Effector CD4-positive, alpha-beta T cell (primary cell): ENCODE measurements around the gene EMILIN3.
"Not testable (repeated sequence)": the region's sequence is repeated elsewhere in the genome, so short reads cannot be mapped to it uniquely, and the experiment has no call there.

Experiments used
- DNase-seq: peaks from one replicate; pipeline ENCODE4 v3.0.0-alpha.2; 2020

Gene EMILIN3

DNA sequence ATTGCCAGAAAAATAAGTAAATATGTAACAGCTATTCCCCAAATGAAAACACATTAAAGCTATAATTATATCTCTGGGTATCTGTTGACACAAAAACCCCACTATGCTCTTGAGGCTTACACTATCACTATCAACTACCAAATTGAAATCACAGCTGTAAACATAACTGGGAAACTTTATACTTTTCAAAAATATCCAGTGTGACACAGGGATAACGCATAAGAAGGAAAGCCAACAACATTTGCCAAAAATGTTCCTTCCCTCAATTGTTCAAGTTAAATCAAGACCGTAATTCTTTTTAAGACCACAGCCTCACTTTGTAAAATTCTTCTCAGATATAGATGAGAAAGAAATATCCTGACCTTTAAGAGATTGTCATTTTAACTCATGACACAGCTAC is 52.2 kb downstream of the EMILIN3 start:
- DNase-seq: no peak

DNA sequence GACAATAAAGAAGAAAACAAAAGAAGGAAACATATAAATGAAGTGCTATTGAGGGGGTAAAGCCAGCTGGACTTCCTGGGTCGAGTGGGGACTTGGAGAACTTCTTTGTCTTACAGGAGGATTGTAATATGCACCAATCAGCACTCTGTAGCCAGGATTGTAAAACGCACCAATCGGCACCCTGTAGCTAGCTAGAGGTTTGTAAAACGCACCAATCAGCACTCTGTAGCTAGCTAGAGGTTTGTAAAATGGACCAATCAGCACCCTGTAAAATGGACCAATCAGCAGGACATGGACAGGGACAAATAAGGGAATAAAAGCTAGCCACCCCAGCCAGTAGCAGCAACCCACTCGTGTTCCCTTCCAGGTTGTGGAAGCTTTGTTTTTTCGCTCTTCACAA is 54.6 kb downstream of the EMILIN3 start:
- not testable (repeated sequence) for DNase-seq
